Measurements from ENCODE around the gene LAMTOR1.

LAMTOR1 gene

DNA sequence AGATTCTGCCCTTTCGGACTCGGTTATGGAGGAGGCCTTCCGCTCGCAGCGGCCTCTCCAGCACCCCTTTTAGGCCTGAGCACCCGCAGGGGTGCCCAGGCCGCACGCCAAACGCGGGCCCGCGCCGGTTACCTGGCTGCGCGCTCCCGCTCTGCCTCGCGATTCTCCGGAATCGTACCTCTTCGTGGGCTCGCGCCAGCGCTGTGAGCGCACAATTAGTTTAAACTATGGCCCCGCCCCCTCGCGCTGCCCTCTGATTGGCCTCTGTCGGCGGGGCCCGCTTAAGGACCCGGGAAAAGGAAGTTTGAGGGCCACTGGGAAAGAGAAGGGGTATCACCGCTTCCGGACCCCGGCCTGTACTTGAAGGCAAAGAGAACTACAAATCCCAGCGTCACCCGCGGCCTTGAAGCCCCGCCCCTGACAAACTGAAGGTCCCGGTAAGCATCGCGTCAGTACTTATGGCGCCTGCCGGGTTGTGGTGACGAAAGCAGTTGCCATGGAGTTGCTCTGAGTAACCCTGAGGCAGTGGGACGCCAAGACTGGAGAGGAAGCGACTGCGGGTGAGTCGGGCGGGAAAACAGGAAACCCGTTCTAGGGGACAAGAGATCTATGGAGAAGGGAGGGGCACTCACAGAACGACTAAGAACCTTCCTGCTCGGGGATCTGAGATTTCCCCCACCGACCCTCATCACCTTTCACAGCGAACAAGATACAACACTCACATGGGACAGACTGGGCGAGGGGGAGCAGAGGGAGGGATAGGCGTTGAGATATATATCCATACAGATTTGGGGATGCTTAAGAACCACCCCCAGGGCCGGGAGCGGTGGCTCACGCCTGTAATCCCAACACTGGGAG lies 22.5 kb downstream of the LAMTOR1 start, which contains the start of the genes LRRC51 and NUMA1:
Gene LRRC51, plus strand, starts transcription at position 525 of the 858 bp plus-strand sequence. CDS start 8,234 bp downstream, outside the sequence.
Gene NUMA1, minus strand, starts transcription at position 217 of the 858 bp plus-strand sequence. CDS start 44,599 bp downstream, outside the sequence.
- DNase-seq = peak; percentile 100

DNA sequence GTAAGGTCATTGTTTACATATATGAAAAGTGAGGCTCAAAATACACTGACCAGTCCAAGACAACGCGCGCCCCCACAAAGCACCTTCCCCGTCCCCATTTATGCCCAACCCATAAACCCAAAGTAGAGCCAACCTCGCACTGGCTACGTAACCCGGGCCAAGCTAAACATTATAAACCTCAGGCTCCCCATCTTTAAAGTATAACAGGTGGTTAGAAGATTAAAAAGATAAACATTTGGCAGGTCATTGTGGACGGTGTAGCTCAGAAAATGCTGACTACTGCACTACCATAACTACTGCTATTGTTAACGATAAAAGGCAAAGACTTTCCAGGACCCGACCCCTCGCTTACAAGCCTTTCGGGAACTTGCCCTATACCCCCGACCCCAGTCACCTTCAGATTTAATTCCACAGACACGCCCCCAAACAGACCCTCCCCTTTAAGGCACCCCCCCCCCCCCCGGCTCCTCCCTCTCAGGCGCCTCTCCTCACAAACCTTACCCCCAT lies 23.2 kb downstream of the LAMTOR1 start:
- no peak for DNase-seq

DNA sequence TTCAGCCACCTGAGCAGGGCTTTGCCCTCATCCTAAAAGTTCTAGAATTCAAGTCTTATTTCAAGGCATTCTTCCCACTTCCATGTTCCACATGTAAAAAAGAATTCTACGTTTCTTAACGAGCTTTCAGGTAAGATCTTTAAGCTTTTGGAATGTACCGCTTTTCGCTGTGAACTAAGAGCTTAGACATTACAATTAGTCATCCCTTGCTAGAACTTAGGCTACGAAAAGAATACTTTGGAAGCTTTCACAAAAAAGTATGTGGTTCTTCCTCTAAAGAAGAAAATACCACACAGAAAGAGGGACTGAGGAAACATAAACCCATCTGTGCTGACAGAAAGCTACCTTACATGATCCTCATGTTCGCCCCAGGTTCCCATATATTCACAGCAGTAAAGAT lies 24.6 kb downstream of the LAMTOR1 start:
- no peak for DNase-seq

DNA sequence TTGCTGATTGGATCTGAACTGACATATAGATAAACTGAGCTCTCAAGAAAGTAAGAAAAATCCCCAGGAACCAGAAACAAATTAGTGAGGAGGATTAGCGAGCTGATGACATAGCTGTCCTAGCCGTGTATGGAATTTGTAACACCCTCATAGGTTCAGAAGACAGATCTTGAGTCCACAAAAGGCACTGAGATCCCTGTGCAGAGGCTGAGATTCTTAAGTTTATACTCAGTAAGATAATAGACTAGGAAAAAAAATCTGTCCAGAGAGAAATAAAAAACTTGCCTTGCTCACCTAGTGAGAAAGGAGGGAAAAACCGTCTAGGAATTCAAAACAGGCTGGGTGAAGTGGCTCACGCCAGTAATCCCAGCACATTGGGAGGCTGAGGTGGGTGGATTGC lies 27.3 kb downstream of the LAMTOR1 start:
- DNase-seq = no peak

DNA sequence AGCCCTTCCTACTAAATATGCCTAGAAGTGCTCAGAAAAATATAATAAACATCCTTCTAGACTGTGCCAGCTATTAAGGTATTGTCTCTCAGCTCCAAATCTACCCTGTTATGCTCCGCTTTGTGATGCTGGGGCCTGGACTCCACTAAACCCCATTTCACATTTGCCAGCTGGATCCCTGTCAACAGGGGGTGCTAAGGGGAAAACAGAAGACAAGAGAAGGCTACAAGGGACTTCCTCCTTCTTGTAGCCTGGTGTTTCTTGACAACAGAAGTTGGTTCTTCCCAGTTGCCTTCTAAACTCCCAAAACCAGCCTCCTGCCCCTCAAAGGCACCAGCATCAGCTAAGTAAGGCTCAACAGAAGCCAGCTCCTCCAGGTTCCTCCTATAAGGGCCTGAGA lies 28.0 kb downstream of the LAMTOR1 start:
- DNase-seq = no peak

DNA sequence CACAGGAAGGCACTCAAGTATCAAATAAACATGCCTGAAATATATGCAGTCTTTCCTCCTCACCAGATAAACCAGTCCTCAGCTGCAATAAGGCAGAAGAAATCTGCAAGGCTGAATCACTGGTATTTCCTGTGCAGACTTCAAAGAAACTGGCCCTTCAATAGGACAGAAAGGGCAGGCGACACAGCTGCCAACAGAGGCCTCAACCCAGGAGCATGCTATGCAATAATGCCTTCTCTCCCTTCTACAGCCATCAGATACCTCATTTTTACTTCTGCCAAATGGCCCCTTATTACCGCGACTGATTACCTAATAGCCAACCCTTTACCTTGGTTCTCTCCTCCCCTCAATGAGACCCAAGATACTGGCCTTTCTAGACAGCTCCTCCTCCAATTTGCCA lies 30.7 kb downstream of the LAMTOR1 start:
- no peak for DNase-seq

DNA sequence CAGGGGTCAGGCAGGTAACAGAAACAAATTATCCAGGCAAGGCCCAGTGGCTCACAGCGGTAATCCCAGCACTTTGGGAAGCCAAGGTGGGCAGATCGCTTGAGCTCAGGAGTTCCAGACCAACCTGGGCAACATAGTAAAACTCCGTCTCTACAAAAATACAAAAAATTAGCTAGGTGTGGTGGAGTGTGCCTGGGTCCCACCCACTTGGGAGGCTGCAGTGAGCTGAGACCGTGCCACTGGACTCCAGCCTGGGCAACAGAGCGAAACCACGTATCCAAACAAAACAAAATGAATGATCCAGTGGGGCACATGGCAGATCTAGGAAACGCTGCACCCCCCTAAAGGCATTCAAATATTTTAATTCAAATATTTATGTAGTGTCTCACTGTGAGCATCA lies 32.6 kb downstream of the LAMTOR1 start:
- no peak for DNase-seq

DNA sequence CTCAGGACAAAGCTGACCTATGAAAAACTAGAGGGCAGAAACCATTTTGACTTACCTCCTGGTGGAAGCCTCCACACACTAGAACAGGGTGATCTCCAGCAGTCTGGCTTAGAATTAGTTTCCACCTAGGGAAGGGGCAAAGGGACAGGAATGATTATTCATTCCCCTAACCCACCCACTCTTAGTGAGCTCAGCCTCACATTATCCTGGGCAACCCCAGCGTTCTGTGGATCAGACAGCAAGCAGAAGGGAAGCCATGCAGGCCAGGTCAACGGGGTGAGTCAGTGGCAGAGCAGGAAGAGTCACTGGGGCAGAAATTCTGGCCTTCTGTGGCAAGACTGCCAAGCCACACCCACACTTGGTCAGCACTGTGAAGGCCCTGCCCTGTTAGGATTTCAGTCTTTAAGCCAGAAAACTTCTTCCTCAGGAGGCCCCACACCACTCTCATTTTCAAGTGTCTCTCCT lies 33.3 kb downstream of the LAMTOR1 start:
- no peak for DNase-seq

DNA sequence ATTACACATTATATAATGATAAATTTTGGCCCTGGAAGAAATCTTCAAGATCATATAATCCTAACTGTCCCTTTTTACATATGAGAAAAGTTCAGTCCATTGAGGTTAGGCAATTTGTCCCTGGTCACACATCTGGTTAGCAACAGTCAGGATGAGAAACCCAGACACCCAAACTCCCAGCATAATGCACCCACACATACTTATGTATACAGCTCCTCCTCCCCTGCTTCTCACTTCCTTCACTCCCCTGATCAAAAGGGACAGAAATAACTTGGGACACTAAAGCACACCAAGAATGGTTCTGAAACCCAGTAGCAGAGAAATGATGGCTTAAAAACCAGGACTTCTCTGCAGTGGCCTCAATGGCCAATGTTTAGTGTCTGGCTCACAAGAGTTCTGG lies 33.9 kb downstream of the LAMTOR1 start:
- no peak for DNase-seq

DNA sequence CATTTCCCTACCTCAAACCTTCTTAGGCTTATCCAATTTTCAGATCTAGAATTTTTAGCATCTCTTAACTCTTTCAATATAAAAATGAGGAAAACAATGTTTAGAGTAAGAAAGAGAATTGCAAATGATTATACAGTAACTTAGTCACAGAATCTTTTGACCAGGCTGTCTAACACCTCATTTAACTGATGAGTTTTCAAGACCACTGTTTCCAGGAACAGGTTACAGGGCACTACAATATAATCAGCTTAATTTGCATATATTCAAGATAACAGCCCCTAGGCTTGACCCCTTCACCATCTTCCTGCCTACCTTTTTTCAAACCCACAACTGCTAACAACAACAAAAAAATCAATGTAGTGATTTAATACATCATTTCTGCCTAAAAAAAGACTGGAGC lies 35.4 kb downstream of the LAMTOR1 start:
- DNase-seq = no peak

DNA sequence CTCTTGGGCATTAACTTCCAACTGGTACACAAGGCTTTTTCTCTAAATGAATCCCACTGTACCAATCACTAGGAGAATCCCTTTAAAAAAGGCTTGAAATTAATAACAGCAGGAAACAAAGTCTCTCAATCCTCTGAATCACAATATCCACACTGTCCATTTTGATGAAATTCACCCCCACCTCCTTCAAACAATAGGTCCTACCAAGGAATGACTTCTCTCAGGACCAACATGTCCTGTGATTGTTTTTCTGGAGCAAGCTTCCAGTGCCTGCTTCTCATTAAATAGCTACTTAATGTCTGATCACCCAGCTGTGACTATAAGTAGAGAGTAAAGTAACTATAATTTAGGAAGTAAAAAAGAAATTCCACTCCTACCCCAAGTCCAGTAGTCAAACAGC lies 35.8 kb downstream of the LAMTOR1 start:
- no peak for DNase-seq

DNA sequence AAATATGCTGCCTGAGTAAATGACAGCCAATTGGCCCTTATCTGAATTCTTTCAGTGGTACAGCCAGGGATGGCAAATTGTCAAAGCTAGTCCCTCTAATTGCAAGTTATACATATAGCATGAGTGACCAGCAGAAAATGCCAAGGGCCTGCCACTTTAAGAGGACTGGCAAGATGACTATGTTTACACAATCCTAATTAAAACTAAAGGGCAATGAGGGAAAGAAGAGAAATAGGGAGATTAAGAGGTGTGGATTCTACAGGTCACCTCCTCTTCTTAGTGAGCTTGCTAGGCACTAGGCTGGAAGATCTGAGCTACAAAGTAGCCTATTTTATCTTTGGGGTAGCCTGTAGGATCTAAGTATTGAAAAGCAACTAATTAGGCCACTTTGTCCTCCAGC lies 36.2 kb downstream of the LAMTOR1 start:
- DNase-seq = no peak

DNA sequence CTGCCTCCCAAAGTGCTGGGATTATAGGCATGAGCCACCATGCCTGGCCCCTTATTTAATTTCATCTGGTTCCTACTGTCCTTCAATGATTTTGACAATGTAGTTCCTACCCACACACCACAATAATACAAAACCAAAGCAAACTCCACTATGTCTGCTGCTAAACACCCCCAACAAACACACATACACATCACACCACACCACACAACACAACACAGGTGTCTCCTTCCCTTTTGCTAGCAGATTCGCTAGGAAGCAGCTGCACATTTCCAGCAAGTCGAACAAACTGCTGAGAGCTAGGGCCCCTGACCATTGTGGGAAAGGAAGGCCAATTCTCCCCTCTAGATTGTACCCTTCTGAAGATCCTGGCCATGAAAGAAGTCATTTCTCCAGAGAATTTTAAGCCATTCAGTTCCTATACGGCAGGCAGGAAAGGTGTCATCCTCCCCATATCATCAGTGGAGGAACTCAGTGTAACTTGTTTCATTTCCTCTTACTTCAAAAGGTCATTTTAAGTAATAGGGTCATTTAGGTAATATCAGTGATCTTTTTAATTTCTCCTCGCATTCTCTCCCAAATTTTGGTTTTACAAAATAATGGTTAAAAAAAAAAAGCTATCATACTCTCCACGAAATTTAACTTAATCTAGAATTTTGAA lies 41.2 kb downstream of the LAMTOR1 start:
- no peak for DNase-seq

DNA sequence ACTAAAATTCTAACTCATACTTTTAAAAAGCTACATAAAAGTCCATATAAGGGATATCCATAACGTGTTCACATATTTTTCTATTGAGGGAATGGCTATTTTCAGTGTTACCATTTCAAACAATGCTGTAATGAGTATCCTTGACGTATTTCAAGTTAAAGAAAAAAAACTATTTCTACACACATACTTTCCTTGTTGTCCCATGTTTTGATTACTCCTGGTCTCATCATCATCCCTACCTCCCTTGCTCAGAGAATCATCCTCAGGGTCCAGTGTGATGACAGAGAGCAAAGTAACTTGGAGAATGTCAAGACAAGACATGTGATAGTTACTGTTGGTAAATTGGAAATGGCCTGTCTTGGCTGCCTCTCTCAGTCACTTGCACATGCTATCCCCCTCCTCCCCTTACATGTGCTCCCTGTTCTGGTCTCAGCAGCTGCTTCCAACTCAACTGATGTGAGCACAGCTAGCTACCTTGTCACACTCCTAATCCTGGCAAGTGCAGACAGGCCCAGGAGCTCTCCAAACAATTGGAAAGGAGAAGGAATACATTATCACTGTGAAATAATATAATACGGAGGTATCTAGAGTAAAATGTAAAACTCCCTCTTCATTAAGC lies 44.6 kb downstream of the LAMTOR1 start:
- no peak for DNase-seq

DNA sequence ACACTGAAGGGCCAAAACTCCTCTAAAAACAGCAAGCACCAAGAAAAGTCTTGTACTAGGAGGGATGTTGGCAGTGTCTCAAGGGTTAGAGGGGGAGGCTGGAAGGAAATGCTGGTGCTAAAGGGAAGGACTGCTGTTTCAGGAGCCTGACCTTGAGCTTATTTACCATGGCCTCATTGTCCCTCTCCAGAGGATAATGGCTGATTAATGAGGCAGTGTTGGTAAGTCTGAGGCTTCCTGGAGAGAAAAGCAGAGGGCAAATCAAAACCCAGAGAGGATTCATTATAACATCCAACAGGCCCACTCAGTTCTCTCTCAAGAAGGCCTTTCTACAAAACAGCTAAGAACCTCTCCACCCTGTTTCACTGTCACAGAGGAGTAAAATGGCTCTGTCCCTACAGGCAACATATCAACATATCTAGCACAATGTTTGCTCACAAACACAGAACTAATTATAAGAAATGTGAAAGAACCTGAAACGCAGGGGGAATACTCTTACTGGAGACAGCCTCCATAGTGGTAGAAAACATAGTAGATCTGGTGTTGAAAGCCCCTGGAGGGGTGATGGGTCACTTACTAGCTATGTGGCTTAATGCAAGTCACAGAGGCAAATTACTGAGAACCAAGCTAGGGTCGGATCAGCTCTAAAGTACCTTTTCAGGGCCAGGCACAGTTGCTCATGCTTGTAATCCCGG lies 54.2 kb downstream of the LAMTOR1 start:
- peak; percentile 78 for DNase-seq
